Measurements from ENCODE around the gene KANSL1.

DNA sequence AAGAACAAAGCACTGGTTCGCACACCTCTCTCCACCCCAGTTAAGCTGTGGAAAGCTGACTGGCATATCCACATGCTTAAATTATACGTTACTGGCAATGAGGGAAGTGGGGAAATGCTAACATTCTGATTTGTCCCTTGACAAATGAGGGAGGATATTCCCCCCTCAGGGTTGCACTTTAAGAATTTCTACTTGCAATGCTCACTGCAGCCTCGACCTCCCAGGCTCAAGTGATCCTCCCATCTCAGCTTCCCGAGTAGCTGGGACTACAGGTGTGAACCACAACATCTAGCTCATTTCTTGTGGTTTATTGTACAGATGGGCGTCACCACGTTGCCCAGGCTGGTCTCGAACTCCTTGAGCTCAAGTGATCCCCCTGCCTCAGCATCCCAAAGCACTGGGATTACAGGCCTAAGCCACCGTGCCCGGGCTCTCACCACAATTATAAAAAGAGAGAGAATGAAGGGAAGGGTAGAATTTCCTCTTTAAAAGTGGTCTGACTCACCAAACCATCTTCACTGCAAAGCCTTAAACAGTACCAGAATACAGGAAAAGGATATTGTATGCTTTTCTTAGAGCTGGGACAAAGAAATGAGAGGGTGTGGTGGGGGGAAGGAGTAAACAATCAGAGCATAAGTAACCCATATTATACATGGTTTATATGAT is 38.9 kb downstream of the KANSL1 start:
- TF ChIP-seq, protein P1, sequence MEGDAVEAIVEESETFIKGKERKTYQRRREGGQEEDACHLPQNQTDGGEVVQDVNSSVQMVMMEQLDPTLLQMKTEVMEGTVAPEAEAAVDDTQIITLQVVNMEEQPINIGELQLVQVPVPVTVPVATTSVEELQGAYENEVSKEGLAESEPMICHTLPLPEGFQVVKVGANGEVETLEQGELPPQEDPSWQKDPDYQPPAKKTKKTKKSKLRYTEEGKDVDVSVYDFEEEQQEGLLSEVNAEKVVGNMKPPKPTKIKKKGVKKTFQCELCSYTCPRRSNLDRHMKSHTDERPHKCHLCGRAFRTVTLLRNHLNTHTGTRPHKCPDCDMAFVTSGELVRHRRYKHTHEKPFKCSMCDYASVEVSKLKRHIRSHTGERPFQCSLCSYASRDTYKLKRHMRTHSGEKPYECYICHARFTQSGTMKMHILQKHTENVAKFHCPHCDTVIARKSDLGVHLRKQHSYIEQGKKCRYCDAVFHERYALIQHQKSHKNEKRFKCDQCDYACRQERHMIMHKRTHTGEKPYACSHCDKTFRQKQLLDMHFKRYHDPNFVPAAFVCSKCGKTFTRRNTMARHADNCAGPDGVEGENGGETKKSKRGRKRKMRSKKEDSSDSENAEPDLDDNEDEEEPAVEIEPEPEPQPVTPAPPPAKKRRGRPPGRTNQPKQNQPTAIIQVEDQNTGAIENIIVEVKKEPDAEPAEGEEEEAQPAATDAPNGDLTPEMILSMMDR (IDR thresholded peaks at IDR 0.05): no peak
- TF ChIP-seq POLR2A (IDR thresholded peaks at IDR 0.05): no peak
